Smooth muscle cell (in vitro differentiated cells): ENCODE measurements around the gene COL18A1. TPM values are rescaled to one million over a fixed set of nuclear protein-coding genes. Genes with fewer than 3 reads are reported as not detected.

Experiments used
- DNase-seq: peaks from one replicate; lab custom pipeline; 2025; ENCODE audit not compliant: unreplicated experiment; lab: John Stamatoyannopoulos, UW
- H2AFZ ChIP-seq: fragments of 200-600 bp; sonication (generic); 2 replicates; pipeline ENCODE4 v1.6.0; 2016; ENCODE audit warnings: antibody characterized with exemption, low read depth, mild to moderate bottlenecking
- H3F3A ChIP-seq: fragments of 200-600 bp; sonication (generic); 2 replicates; pipeline ENCODE4 v1.6.0; 2017; ENCODE audit warnings: antibody characterized with exemption, low read depth
- H3K27ac ChIP-seq: fragments of 200-600 bp; sonication (generic); 2 replicates; pipeline ENCODE4 v1.5.1; 2016; ENCODE audit warnings: low read depth, mild to moderate bottlenecking
- H3K27me3 ChIP-seq: fragments of 200-600 bp; sonication (generic); 2 replicates; pipeline ENCODE4 v1.6.1; 2016; ENCODE audit warnings: low read depth, mild to moderate bottlenecking
- H3K36me3 ChIP-seq: fragments of 200-600 bp; sonication (generic); 2 replicates; pipeline ENCODE4 v1.5.1; 2016; ENCODE audit warnings: low read depth
- H3K4me1 ChIP-seq: fragments of 200-600 bp; sonication (generic); 2 replicates; pipeline ENCODE4 v1.5.1; 2016; ENCODE audit warnings: low read depth
- H3K4me2 ChIP-seq: fragments of 200-600 bp; sonication (generic); 2 replicates; pipeline ENCODE4 v1.6.0; 2016; ENCODE audit warnings: mild to moderate bottlenecking
- H3K4me3 ChIP-seq: fragments of 200-600 bp; sonication (generic); 2 replicates; pipeline ENCODE4 v1.5.1; 2016; ENCODE audit warnings: mild to moderate bottlenecking
- H3K79me2 ChIP-seq: fragments of 200-600 bp; sonication (generic); 2 replicates; pipeline ENCODE4 v1.6.0; 2016; ENCODE audit warnings: low read depth, mild to moderate bottlenecking
- H3K9ac ChIP-seq: fragments of 200-600 bp; sonication (generic); 2 replicates; pipeline ENCODE4 v1.6.0; 2016; ENCODE audit warnings: low read depth
- H3K9me3 ChIP-seq: fragments of 200-600 bp; sonication (generic); replicated peaks from 2 replicates; pipeline ENCODE4 v1.5.1; 2016; ENCODE audit warnings: low read depth
- H4K20me1 ChIP-seq: fragments of 200-600 bp; sonication (generic); 2 replicates; pipeline ENCODE4 v1.6.0; 2016; ENCODE audit warnings: low read depth
- CTCF ChIP-seq: fragments of 200-600 bp; sonication (generic); IDR thresholded peaks from 2 replicates; pipeline ENCODE4 v1.5.1; 2017; ENCODE audit warnings: borderline replicate concordance, mild to moderate bottlenecking, antibody characterized with exemption; ENCODE audit not compliant: insufficient read depth, poor library complexity, severe bottlenecking
- WGBS: methylation state at CpG from one replicate; pipeline ENCODE4 v1.1.7; 2016; ENCODE audit warnings: low lambda C conversion rate; 5-methylcytosine and 5-hydroxymethylcytosine counted together
- polyA plus RNA-seq: library from polyadenylated mRNA; unstranded; fragments of >200 nt; fragmentation: Nextera tagmentation; extraction: Ambion mirVana; gene quantifications from 2 replicates; pipeline ENCODE4 v1.2.1, GENCODE V29; 2016
- total RNA-seq: library from RNA; depleted of rRNA; stranded (reverse); fragments of >200 nt; gene quantifications from 2 replicates; pipeline ENCODE4 v1.2.3, GENCODE V29; 2014

Gene COL18A1
- total and polyA plus RNA-seq, 2 experiments from 2014 or later = 192 to 485 TPM

GRCh38 chr21:45513003-45513717 is 108.2 kb downstream of the COL18A1 start:
- H3K4me3 ChIP-seq = no peak overlapping the region
- no peaks in the 10 kb centered on the region for H3K27me3 ChIP-seq
- H2AFZ ChIP-seq = no peak overlapping the region
- TF ChIP-seq CTCF = no peak
- no peak overlapping the region for H3K27ac ChIP-seq
- no peaks in the 10 kb centered on the region for H3K36me3 ChIP-seq
- no peak for DNase-seq
- no peaks in the 10 kb centered on the region for H3K4me1 ChIP-seq
- no peak overlapping the region for H3K9ac ChIP-seq
- H4K20me1 ChIP-seq = peaks cover 15% of the 10 kb centered on the region
- H3K79me2 ChIP-seq = no peaks in the 10 kb centered on the region
- no peak overlapping the region for H3K4me2 ChIP-seq
- WGBS = 86% methylated on average over 19 of the region's 19 CpGs
- no peaks in the 10 kb centered on the region for H3F3A ChIP-seq
- no peaks in the 10 kb centered on the region for H3K9me3 ChIP-seq

DNA sequence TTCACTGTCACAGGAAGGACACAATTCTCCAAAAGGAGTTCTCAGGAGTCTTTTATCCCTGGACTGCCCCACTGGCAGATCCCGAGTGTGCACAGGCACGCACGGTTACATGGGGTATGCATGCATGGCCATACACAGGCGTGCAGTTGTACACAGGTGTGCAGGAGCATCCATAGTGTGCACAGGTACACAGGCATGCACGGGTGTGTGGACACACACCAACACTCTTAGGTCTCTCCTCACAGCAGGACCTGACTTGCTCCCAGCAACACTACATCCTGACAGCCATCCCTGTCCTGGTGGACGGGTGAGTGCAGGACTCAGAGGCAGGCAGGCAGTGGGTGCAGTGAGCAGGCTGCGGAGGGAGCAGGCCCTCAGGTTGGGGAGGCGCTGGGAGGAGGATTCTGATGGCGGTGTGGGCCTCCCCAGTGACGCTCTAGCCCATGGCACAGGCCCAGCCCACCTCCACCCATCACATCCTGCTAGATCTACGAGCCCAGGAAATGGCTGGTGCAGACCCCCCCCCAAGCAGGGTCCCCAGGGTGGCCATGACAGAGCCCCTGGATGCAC is 108.9 kb downstream of the COL18A1 start:
- no peak overlapping the region for H3K4me3 ChIP-seq
- H3K4me1 ChIP-seq = no peaks in the 10 kb centered on the region
- DNase-seq = no peak
- H3K9ac ChIP-seq = no peak overlapping the region
- no peaks in the 10 kb centered on the region for H3K9me3 ChIP-seq
- H3K79me2 ChIP-seq = no peaks in the 10 kb centered on the region
- H3K27me3 ChIP-seq = no peaks in the 10 kb centered on the region
- H2AFZ ChIP-seq = no peak overlapping the region
- no peak overlapping the region for H3K4me2 ChIP-seq
- peaks cover 3% of the 10 kb centered on the region for H3F3A ChIP-seq
- H4K20me1 ChIP-seq = peaks cover 15% of the 10 kb centered on the region
- H3K27ac ChIP-seq = no peak overlapping the region
- no peak for TF ChIP-seq CTCF
- 96% methylated on average over 10 of the region's 11 CpGs for WGBS
- no peaks in the 10 kb centered on the region for H3K36me3 ChIP-seq

GRCh38 chr21:45514311-45515021 is 109.5 kb downstream of the COL18A1 start:
- Histone ChIP-seq H3K4me3 (no peak overlapping the region), H3F3A (peaks cover 3% of the 10 kb centered on the region), H3K4me1 (no peaks in the 10 kb centered on the region), H4K20me1 (peaks cover 15% of the 10 kb centered on the region), H3K27me3 (no peaks in the 10 kb centered on the region), H3K4me2 (no peak overlapping the region), H3K36me3 (peaks cover under 1% of the 10 kb centered on the region), H3K9me3 (peaks cover 5% of the 10 kb centered on the region), H3K27ac (no peak overlapping the region), H3K79me2 (no peaks in the 10 kb centered on the region), H3K9ac (no peak overlapping the region), H2AFZ (no peak overlapping the region)
- DNase-seq = no peak
- TF ChIP-seq CTCF = no peak
- WGBS = 87% methylated on average over 22 of the region's 22 CpGs
